HEK293T (cell line): ENCODE results near the gene LRRN4CL.

Experiments used
- ARNT ChIP-seq: fragments of 450-650 bp; IDR thresholded peaks from 2 replicates; pipeline ENCODE4 v1.6.1; 2017; ENCODE audit warnings: mild to moderate bottlenecking
- BHLHE40 ChIP-seq: fragments of 450-650 bp; IDR thresholded peaks from 2 replicates; pipeline ENCODE4 v1.6.1; 2016; ENCODE audit warnings: mild to moderate bottlenecking, moderate library complexity, borderline replicate concordance
- ELF4 ChIP-seq: fragments of 450-650 bp; IDR thresholded peaks from 2 replicates; pipeline ENCODE4 v1.6.1; 2017; ENCODE audit warnings: antibody characterized with exemption
- FOXA1 ChIP-seq: fragments of 450-650 bp; IDR thresholded peaks from 2 replicates; pipeline ENCODE4 v1.6.1; 2016; ENCODE audit warnings: mild to moderate bottlenecking
- FOXK2 ChIP-seq: fragments of 450-650 bp; IDR thresholded peaks from 2 replicates; pipeline ENCODE4 v1.6.1; 2016; ENCODE audit warnings: mild to moderate bottlenecking
- FOXM1 ChIP-seq: fragments of 450-650 bp; IDR thresholded peaks from 2 replicates; pipeline ENCODE4 v1.6.1; 2017; ENCODE audit warnings: mild to moderate bottlenecking, borderline replicate concordance
- HDGF ChIP-seq: fragments of 450-650 bp; IDR thresholded peaks from 2 replicates; pipeline ENCODE4 v1.6.1; 2017; ENCODE audit warnings: antibody characterized with exemption, borderline replicate concordance
- L3MBTL2 ChIP-seq: fragments of 450-650 bp; conservative IDR thresholded peaks from 2 replicates; pipeline ENCODE4 v1.6.1; 2016; ENCODE audit warnings: mild to moderate bottlenecking
- NFRKB ChIP-seq: fragments of 450-650 bp; IDR thresholded peaks from 2 replicates; pipeline ENCODE4 v1.6.1; 2016; ENCODE audit warnings: mild to moderate bottlenecking, moderate library complexity
- SP1 ChIP-seq: fragments of 450-650 bp; IDR thresholded peaks from 2 replicates; pipeline ENCODE4 v1.6.1; 2017
- SUZ12 ChIP-seq: fragments of 450-650 bp; IDR thresholded peaks from 2 replicates; pipeline ENCODE4 v1.6.1; 2016; ENCODE audit warnings: mild to moderate bottlenecking
- TARDBP ChIP-seq: fragments of 450-650 bp; IDR thresholded peaks from 2 replicates; pipeline ENCODE4 v1.6.1; 2016
- ZNF384 ChIP-seq: fragments of 450-650 bp; IDR thresholded peaks from 2 replicates; pipeline ENCODE4 v1.6.1; 2016

DNA sequence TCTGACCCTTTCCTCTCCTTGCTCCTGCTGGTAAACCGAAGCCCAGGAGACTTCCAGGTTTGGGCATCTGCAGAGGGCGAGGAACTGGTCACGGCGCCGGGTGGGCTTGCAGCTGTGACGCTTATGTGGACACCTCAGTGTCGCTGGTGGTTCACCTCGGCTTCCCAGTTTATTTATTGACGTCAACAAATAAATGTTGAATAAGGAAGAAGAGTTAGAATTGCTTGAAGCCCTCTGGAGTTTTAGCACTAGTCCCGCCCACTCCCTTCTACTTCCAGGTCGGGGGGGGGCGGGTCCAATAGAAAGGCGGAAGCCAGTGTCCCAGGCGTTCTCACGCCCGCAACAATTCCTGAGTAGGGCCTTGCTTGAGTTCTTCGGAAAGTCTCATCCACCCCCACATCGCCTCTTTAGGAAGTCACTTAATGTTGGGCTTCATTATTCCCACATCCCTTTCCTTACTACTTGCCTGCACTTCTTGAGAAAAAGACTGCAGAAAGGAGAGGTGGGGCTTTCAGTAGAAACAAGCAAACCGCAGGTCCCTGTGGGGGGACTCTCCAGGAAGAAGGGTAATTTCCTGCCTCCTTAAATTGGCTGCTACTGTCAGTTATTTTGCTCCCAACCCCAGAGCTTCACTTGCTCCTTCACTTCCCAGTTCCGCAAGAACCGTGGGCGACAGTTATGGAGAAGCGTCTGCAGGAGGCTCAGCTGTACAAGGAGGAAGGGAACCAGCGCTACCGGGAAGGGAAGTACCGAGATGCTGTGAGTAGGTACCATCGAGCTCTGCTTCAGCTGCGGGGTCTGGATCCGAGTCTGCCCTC lies 39.0 kb upstream of the LRRN4CL start, which contains the start of gene TTC9C:
- TF ChIP-seq SUZ12 (no peak), BHLHE40 (no peak), NFRKB (no peak), ELF4 (peak; percentile 58; the same call in 1 of the 2 replicates), SP1 (no peak), ARNT (no peak), FOXM1 (no peak), FOXK2 (no peak), TARDBP (no peak), FOXA1 (no peak), HDGF (no peak), L3MBTL2 (no peak), ZNF384 (no peak)
